ENCODE measurements around the gene SLC4A11. TPM values are rescaled to one million over a fixed set of nuclear protein-coding genes. Genes with fewer than 3 reads are reported as not detected.

The SLC4A11 gene
- total and polyA plus RNA-seq, 10 of the 15 experiments (the other 5 are each of a cell fraction or from before 2014, with no cell fraction given) = 0.07 to 2.3 (median 1.1) TPM

GRCh38 chr20:3258429-3258828 lies 19.4 kb upstream of the SLC4A11 start:
- in situ Hi-C loops (cut with MboI) (no loop called here), intact Hi-C loops (cut with micrococcal nuclease; ENCODE audit: unreplicated experiment) (no loop called here)
- no peak overlapping the region for H3K27ac ChIP-seq (ENCODE audit: control insufficient read depth, insufficient read depth)
- H3K4me3 ChIP-seq = no peak overlapping the region
- CTCF ChIA-PET = no interaction called here
- no peak for DNase-seq (ENCODE audit: low read depth, low spot score)
- H3K36me3 ChIP-seq (ENCODE audit: control insufficient read depth in 2 of 2, insufficient read depth in 2 of 2, low read length in 1 of 2) = no peaks in the 10 kb centered on the region
- no peaks in the 10 kb centered on the region for H3K79me2 ChIP-seq (ENCODE audit: control insufficient read depth, insufficient read depth, low read length)
- WGBS (ENCODE audit: insufficient coverage, insufficient replicate concordance, low lambda C conversion rate, missing lambda C conversion rate) = 56% methylated on average over 5 of the region's 5 CpGs
- H4K20me1 ChIP-seq (ENCODE audit: control insufficient read depth, insufficient read depth) = no peaks in the 10 kb centered on the region
- RAD21 ChIA-PET (ENCODE audit: unreplicated experiment) = no interaction called here
- no peaks in the 10 kb centered on the region for H3K27me3 ChIP-seq (replicated peaks in 1 of 2; ENCODE audit: control insufficient read depth in 2 of 2, insufficient read depth in 2 of 2, low read length in 1 of 2)
- no peak overlapping the region for H2AFZ ChIP-seq (ENCODE audit: control insufficient read depth, low read depth, low read length)
- H3K4me2 ChIP-seq (ENCODE audit: control insufficient read depth, insufficient read depth) = no peak overlapping the region
- BruUV-seq (replicated peaks) = no TSS peak
- no peak for FAIRE-seq
- ATAC-seq = peak; percentile 32; the same call in 2 of the 3 replicates
- no peaks in the 10 kb centered on the region for H3K4me1 ChIP-seq (ENCODE audit: control insufficient read depth, insufficient read depth, low read length)
- POLR2A ChIA-PET = no interaction called here
- no peak for TF ChIP-seq KAT2A (conservative IDR thresholded peaks at IDR 0.05; ENCODE audit: control insufficient read depth, low read depth, low read length)
- 0 out of 2 replicates have a peak, but pooled peaks have one; percentile 31 for TF ChIP-seq NFYB (IDR thresholded peaks at IDR 0.05; ENCODE audit: insufficient read depth, low read depth, low read length)
- SMC1A ChIA-PET (ENCODE audit: uncharacterized antibody, unreplicated experiment) = interaction anchor here (1.1 kb wide), 1 partner anchor 19 kb away, joined by 3 read pairs; no protein-coding TSS in a partner anchor
- no peaks in the 10 kb centered on the region for H3K9me3 ChIP-seq (replicated peaks; ENCODE audit: control insufficient read depth, insufficient read depth, low read length)
- no peak overlapping the region for H3K9ac ChIP-seq (ENCODE audit: control insufficient read depth, insufficient read depth, low read length)

GRCh38 chr20:3255728-3256127 lies 16.7 kb upstream of the SLC4A11 start:
- TF ChIP-seq POLR2AphosphoS2 (IDR thresholded peaks at IDR 0.05; ENCODE audit: low read depth, low read length) (no peak), BACH1 (IDR thresholded peaks at IDR 0.05; ENCODE audit: borderline replicate concordance) (no peak)
- RAD21 ChIA-PET (ENCODE audit: unreplicated experiment) = no interaction called here
- H3K79me2 ChIP-seq (ENCODE audit: control insufficient read depth, insufficient read depth, low read length) = no peaks in the 10 kb centered on the region
- no peaks in the 10 kb centered on the region for H3K36me3 ChIP-seq (ENCODE audit: control insufficient read depth in 2 of 2, insufficient read depth in 2 of 2, low read length in 1 of 2)
- WGBS (ENCODE audit: insufficient coverage, insufficient replicate concordance, low lambda C conversion rate, missing lambda C conversion rate) = 66% methylated on average over 5 of the region's 5 CpGs
- H3K4me3 ChIP-seq = no peak overlapping the region
- H3K9ac ChIP-seq (ENCODE audit: control insufficient read depth, insufficient read depth, low read length) = no peak overlapping the region
- SMC1A ChIA-PET (ENCODE audit: uncharacterized antibody, unreplicated experiment) = no interaction called here
- no peak overlapping the region for H2AFZ ChIP-seq (ENCODE audit: control insufficient read depth, low read depth, low read length)
- H3K27ac ChIP-seq (ENCODE audit: control insufficient read depth, insufficient read depth) = no peak overlapping the region
- POLR2A ChIA-PET = no interaction called here
- no peaks in the 10 kb centered on the region for H3K4me1 ChIP-seq (ENCODE audit: control insufficient read depth, insufficient read depth, low read length)
- no TSS peak for BruUV-seq (replicated peaks)
- no peak for ATAC-seq
- CTCF ChIA-PET = no interaction called here
- H3K27me3 ChIP-seq (replicated peaks in 1 of 2; ENCODE audit: control insufficient read depth in 2 of 2, insufficient read depth in 2 of 2, low read length in 1 of 2) = no peaks in the 10 kb centered on the region
- no peak for DNase-seq (ENCODE audit: low read depth, low spot score)
- intact Hi-C loops (cut with micrococcal nuclease; ENCODE audit: unreplicated experiment) (no loop called here), in situ Hi-C loops (cut with MboI) (no loop called here)
- no peak for FAIRE-seq
- H3K4me2 ChIP-seq (ENCODE audit: control insufficient read depth, insufficient read depth) = no peak overlapping the region
- H3K9me3 ChIP-seq (replicated peaks; ENCODE audit: control insufficient read depth, insufficient read depth, low read length) = no peaks in the 10 kb centered on the region
- no peaks in the 10 kb centered on the region for H4K20me1 ChIP-seq (ENCODE audit: control insufficient read depth, insufficient read depth)

All from GM12878 (cell line).